PC-9 (cell line): ENCODE data around the gene KCNIP1. TPM values are rescaled to one million over a fixed set of nuclear protein-coding genes. Genes with fewer than 3 reads are reported as not detected.
A peak's percentile ranks its signal among the peaks of the same experiment; 100 is the strongest.

ENCODE experiments used
- BruUV-seq: library from RNA; stranded (reverse); fragments of 400-500 nt; replicated peaks from 2 replicates; lab custom pipeline; 2021; lab: Mats Ljungman, UMichigan
- CTCF ChIA-PET: fragments of 300-600 bp; sonication (Branson Sonifier 250); formaldehyde crosslinking; loops from one replicate; lab custom pipeline; 2022; ENCODE audit warnings: antibody characterized with exemption; lab: Charles Lee
- POLR2A ChIA-PET: fragments of 300-600 bp; sonication (Branson Sonifier 250); formaldehyde crosslinking; loops from one replicate; lab custom pipeline; 2022; ENCODE audit warnings: antibody characterized with exemption; ENCODE audit not compliant: unreplicated experiment; lab: Charles Lee
- DNase-seq, 2 experiments: peaks; one replicate each; pipeline versions ENCODE4 v3.0.0 to v3.0.0-alpha.2; 2015 to 2022; ENCODE audit warnings: mixed read lengths in 1 of 2
- H2AFZ ChIP-seq: fragments of 200-600 bp; sonication (generic); 2 replicates; pipeline ENCODE4 v1.8.1; 2017; ENCODE audit warnings: antibody characterized with exemption
- H3F3A ChIP-seq: fragments of 200-600 bp; sonication (generic); 2 replicates; pipeline ENCODE4 v1.8.1; 2017; ENCODE audit warnings: antibody characterized with exemption, mild to moderate bottlenecking, low read depth; ENCODE audit not compliant: insufficient read depth
- H3K27ac ChIP-seq: fragments of 200-600 bp; sonication (generic); 2 replicates; pipeline ENCODE4 v1.6.1; 2016; ENCODE audit warnings: mixed run types
- H3K27me3 ChIP-seq: fragments of 200-600 bp; sonication (generic); 2 replicates; pipeline ENCODE4 v1.6.1; 2016; ENCODE audit warnings: low read depth, mixed run types; ENCODE audit not compliant: insufficient read depth
- H3K36me3 ChIP-seq: fragments of 200-600 bp; sonication (generic); 2 replicates; pipeline ENCODE4 v1.6.1; 2016; ENCODE audit warnings: low read depth, mixed run types
- H3K4me1 ChIP-seq: fragments of 200-600 bp; sonication (generic); replicated peaks from 2 replicates; pipeline ENCODE4 v1.6.1; 2016; ENCODE audit warnings: mixed run types; ENCODE audit not compliant: insufficient read depth
- H3K4me2 ChIP-seq: fragments of 200-600 bp; sonication (generic); 2 replicates; pipeline ENCODE4 v1.6.1; 2017; ENCODE audit warnings: mixed run types
- H3K4me3 ChIP-seq: fragments of 200-600 bp; sonication (generic); 2 replicates; pipeline ENCODE4 v1.6.1; 2016; ENCODE audit warnings: mixed run types
- H3K79me2 ChIP-seq: fragments of 200-600 bp; sonication (generic); 2 replicates; pipeline ENCODE4 v1.6.1; 2017; ENCODE audit warnings: low read depth, mixed run types
- H3K9me2 ChIP-seq: fragments of 200-600 bp; sonication (generic); 2 replicates; pipeline ENCODE4 v1.8.1; 2017; ENCODE audit warnings: mild to moderate bottlenecking; ENCODE audit not compliant: insufficient read depth
- H3K9me3 ChIP-seq: fragments of 200-600 bp; sonication (generic); 2 replicates; pipeline ENCODE4 v1.8.1; 2016; ENCODE audit warnings: low read depth; ENCODE audit not compliant: insufficient read depth
- H4K20me1 ChIP-seq: fragments of 200-600 bp; sonication (generic); 2 replicates; pipeline ENCODE4 v1.8.1; 2017; ENCODE audit not compliant: insufficient read depth
- EZH2 ChIP-seq: fragments of 200-600 bp; sonication (generic); IDR thresholded peaks from 2 replicates; pipeline ENCODE4 v1.8.0; 2017; ENCODE audit warnings: antibody characterized with exemption, low read depth
- intact Hi-C: fragments of 100-400 bp; cut with micrococcal nuclease; formaldehyde crosslinking; loops from one replicate; pipeline ENCODE4 v1.10.0; 2022; ENCODE audit not compliant: unreplicated experiment
- total RNA-seq: library from RNA; stranded (reverse); gene quantifications from 2 replicates; pipeline ENCODE4 v1.2.3, GENCODE V29; 2021
- TF ChIP-seq, protein P1 (sequence below): fragments of 200-600 bp; sonication (generic); conservative IDR thresholded peaks from 2 replicates; pipeline ENCODE4 v1.6.1; 2017; ENCODE audit warnings: mixed run types, antibody characterized with exemption, mild to moderate bottlenecking, moderate library complexity

The KCNIP1 gene
- total RNA-seq, 1 experiment from 2014 or later: not detected

GRCh38 chr5:170636206-170636605, 132.4 kb downstream of the KCNIP1 start:
- Histone ChIP-seq H3K4me3 (no peak overlapping the region), H4K20me1 (no peaks in the 10 kb centered on the region), H3K79me2 (no peaks in the 10 kb centered on the region), H2AFZ (no peak overlapping the region), H3K9me2 (no peaks in the 10 kb centered on the region), H3K9me3 (no peaks in the 10 kb centered on the region), H3K36me3 (no peaks in the 10 kb centered on the region), H3F3A (peaks cover 12% of the 10 kb centered on the region; the same call in 1 of the 2 replicates), H3K27me3 (no peaks in the 10 kb centered on the region), H3K27ac (no peak overlapping the region), H3K4me1 (peaks cover 11% of the 10 kb centered on the region), H3K4me2 (no peak overlapping the region)
- BruUV-seq: no TSS peak
- POLR2A ChIA-PET: no interaction called here
- CTCF ChIA-PET: no interaction called here
- intact Hi-C loops: loop anchor here (10.0 kb wide), 1 partner anchor 569 kb away; no protein-coding TSS in a partner anchor
- peak in 1 of 2 experiments; percentile 12 for DNase-seq
- TF ChIP-seq EZH2: no peak
- TF ChIP-seq, protein P1, sequence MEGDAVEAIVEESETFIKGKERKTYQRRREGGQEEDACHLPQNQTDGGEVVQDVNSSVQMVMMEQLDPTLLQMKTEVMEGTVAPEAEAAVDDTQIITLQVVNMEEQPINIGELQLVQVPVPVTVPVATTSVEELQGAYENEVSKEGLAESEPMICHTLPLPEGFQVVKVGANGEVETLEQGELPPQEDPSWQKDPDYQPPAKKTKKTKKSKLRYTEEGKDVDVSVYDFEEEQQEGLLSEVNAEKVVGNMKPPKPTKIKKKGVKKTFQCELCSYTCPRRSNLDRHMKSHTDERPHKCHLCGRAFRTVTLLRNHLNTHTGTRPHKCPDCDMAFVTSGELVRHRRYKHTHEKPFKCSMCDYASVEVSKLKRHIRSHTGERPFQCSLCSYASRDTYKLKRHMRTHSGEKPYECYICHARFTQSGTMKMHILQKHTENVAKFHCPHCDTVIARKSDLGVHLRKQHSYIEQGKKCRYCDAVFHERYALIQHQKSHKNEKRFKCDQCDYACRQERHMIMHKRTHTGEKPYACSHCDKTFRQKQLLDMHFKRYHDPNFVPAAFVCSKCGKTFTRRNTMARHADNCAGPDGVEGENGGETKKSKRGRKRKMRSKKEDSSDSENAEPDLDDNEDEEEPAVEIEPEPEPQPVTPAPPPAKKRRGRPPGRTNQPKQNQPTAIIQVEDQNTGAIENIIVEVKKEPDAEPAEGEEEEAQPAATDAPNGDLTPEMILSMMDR: no peak

DNA sequence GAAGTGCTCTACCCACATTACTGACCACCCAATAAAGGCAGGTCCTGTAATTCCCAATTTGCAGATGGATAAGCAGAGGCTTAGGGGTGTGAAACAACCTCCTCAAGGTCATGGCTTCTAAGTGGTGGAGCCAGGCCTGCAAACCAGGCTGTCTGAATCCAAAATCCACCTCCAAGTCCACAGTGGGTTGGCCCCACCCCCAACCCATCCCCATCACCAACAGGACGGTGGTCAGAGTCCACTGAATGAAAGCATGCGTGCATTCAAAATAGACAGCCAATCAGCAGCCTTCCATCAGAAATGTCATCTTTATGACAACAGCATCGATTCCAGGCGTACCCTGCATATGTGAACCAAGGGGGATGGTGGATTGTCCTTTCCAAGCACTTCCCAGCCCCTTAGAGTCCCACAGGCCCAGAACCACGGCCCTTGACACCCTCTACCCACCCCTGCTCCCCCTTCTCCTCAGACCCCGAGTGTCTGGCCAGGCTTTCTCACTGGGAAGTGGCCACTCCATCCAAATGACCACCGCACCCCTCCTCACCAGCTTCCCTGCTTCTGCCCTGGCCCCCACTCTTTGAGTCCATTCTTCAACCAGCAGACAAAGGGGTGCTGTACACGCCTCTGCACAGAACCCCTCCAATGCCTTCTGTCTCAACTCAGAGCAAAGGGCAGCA, 133.1 kb downstream of the KCNIP1 start:
- Histone ChIP-seq H3K9me3 (no peaks in the 10 kb centered on the region), H3K4me3 (no peak overlapping the region), H3K4me2 (no peak overlapping the region), H3F3A (peaks cover 12% of the 10 kb centered on the region; the same call in 1 of the 2 replicates), H4K20me1 (no peaks in the 10 kb centered on the region), H3K36me3 (no peaks in the 10 kb centered on the region), H3K4me1 (peaks cover 11% of the 10 kb centered on the region), H2AFZ (no peak overlapping the region), H3K27ac (no peak overlapping the region), H3K27me3 (no peaks in the 10 kb centered on the region), H3K79me2 (no peaks in the 10 kb centered on the region), H3K9me2 (no peaks in the 10 kb centered on the region)
- ChIA-PET CTCF (no interaction called here), POLR2A (no interaction called here)
- intact Hi-C loops: loop anchor here (10.0 kb wide), 1 partner anchor 568 kb away; no protein-coding TSS in a partner anchor
- TF ChIP-seq, protein P1: no peak
- TF ChIP-seq EZH2: no peak
- BruUV-seq: no TSS peak
- no peak for DNase-seq

DNA sequence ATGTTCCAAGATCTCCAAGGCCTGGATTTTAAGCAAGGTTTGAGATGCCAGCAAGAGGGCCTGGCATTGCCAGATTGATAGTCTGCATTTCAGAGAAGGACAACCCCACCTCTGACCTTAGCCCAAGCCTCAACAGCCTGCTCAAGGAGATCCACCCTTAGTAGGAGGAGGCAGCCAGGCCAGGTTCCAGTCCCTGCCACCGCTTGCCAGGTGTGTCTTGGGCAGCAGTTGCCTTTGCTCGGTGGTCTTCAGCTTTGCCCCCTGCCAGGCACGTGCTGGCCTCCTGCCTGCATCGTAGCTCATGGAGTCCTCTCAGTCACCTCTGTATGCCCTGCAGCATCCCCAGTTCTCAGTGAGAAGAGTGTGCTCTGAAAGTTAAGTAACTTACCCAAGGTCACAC, 134.2 kb downstream of the KCNIP1 start:
- no peaks in the 10 kb centered on the region for H3K9me3 ChIP-seq
- CTCF ChIA-PET: interaction anchor here (0.6 kb wide), 2 partner anchors 366 to 401 kb away, joined by 3 to 5 read pairs; no protein-coding TSS in a partner anchor
- no peak overlapping the region for H3K4me2 ChIP-seq
- BruUV-seq: no TSS peak
- intact Hi-C loops: loop anchor here (1.0 to 10.0 kb wide), 4 partner anchors 107 to 698 kb away; no protein-coding TSS in a partner anchor
- H3K27me3 ChIP-seq: no peaks in the 10 kb centered on the region
- H3K9me2 ChIP-seq: no peaks in the 10 kb centered on the region
- H3K4me3 ChIP-seq: no peak overlapping the region
- POLR2A ChIA-PET: no interaction called here
- H4K20me1 ChIP-seq: no peaks in the 10 kb centered on the region
- H3K27ac ChIP-seq: no peak overlapping the region
- peaks cover 11% of the 10 kb centered on the region for H3K4me1 ChIP-seq
- H3F3A ChIP-seq: peaks cover 12% of the 10 kb centered on the region; the same call in 1 of the 2 replicates
- H2AFZ ChIP-seq: no peak overlapping the region
- H3K79me2 ChIP-seq: no peaks in the 10 kb centered on the region
- no peaks in the 10 kb centered on the region for H3K36me3 ChIP-seq
- peak in 1 of 2 experiments; percentile 26 for DNase-seq
- TF ChIP-seq EZH2: no peak
- TF ChIP-seq, protein P1: no peak
